ENCODE measurements around the gene APOO. TPM values are rescaled to one million over a fixed set of nuclear protein-coding genes. Genes with fewer than 3 reads are reported as not detected.
A peak's percentile ranks its signal among the peaks of the same experiment; 100 is the strongest.

The APOO gene
- polyA plus RNA-seq (2012; ENCODE audit: insufficient read depth, insufficient read length, low read depth), result 21.7 TPM

- H3K36me3 ChIP-seq, result no peaks in the 10 kb centered on the region
- peak; percentile 92 for DNase-seq
- no peaks in the 10 kb centered on the region for H3K4me1 ChIP-seq
- H3K4me3 ChIP-seq (ENCODE audit: low read depth, low read length), result peak within 1 kb of the TSS; percentile 68
- TF ChIP-seq CTCF (IDR thresholded peaks at IDR 0.05; ENCODE audit: low read depth, low read length), result peak; percentile 69
- H3K27me3 ChIP-seq, result no peaks in the 10 kb centered on the region
- no peaks in the 10 kb centered on the region for H3K9me3 ChIP-seq
These were observed at the start of gene APOO, which contains the start of gene CXorf58 for GRCh38 chrX:23907498-23908218. APOO (minus strand) TSS chrX:23907938; CDS start chrX:23907702, 236 bp downstream. CXorf58 (plus strand) TSS chrX:23908006; CDS start chrX:23910303, 2,297 bp downstream.

GRCh38 chrX:23954396-23954795 lies 46.7 kb upstream of the APOO start:
- no peak for TF ChIP-seq CTCF (IDR thresholded peaks at IDR 0.05; ENCODE audit: low read depth, low read length)
- Histone ChIP-seq H3K4me3 (ENCODE audit: low read depth, low read length) (no peak overlapping the region), H3K9me3 (no peaks in the 10 kb centered on the region), H3K4me1 (no peaks in the 10 kb centered on the region), H3K36me3 (no peaks in the 10 kb centered on the region), H3K27me3 (no peaks in the 10 kb centered on the region)
- DNase-seq, result no peak

GRCh38 chrX:23953908-23954269 lies 46.2 kb upstream of the APOO start:
- H3K4me1 ChIP-seq, result no peaks in the 10 kb centered on the region
- H3K9me3 ChIP-seq, result no peaks in the 10 kb centered on the region
- no peak overlapping the region for H3K4me3 ChIP-seq (ENCODE audit: low read depth, low read length)
- no peak for TF ChIP-seq CTCF (IDR thresholded peaks at IDR 0.05; ENCODE audit: low read depth, low read length)
- DNase-seq, result no peak
- no peaks in the 10 kb centered on the region for H3K36me3 ChIP-seq
- no peaks in the 10 kb centered on the region for H3K27me3 ChIP-seq

DNA sequence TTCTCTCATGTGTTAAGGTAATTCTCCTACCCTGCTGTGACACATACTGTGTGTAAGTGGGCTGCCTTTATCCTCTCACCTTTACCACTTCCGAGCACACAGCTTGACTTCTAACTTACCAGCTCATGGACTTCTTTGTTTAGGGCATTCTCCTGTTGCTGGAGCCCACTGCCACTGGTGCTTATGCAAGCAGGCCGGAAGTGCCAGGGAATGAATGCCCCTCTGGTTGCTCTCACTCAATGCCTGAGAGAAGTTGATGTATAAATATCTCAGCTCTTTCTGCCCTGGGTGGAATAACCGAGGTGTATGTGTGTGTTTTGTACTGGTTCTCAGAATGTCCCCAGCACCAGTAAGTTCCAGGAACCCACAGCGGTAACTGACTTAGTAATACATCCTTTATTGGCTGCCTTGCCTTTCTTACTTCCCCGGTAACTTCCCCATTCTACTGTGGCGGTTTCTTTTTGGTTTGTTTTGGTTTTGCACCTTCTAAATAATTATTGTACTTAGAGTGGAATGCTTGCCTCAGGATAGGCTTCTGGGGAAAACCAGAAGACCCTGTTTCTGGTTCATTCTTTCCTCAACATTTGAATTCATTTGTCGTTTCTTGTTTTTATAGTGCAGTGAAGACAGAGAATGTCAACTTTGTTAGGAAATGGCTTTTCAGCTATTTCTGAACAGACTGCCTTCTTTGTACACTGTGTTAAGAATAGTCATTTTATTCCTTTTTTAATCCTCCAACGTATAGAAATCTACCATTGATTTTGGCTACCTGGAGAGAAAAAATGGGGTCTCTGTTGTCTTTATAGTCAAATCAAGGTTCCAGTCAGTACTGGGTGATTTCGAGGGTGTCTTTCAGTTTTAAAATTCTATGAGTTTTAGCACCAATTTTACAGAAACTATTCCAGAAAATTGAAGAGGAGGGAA lies 45.5 kb upstream of the APOO start:
- no peaks in the 10 kb centered on the region for H3K27me3 ChIP-seq
- H3K4me1 ChIP-seq, result no peaks in the 10 kb centered on the region
- no peaks in the 10 kb centered on the region for H3K9me3 ChIP-seq
- no peak overlapping the region for H3K4me3 ChIP-seq (ENCODE audit: low read depth, low read length)
- no peak for DNase-seq
- no peak for TF ChIP-seq CTCF (IDR thresholded peaks at IDR 0.05; ENCODE audit: low read depth, low read length)
- H3K36me3 ChIP-seq, result no peaks in the 10 kb centered on the region

DNA sequence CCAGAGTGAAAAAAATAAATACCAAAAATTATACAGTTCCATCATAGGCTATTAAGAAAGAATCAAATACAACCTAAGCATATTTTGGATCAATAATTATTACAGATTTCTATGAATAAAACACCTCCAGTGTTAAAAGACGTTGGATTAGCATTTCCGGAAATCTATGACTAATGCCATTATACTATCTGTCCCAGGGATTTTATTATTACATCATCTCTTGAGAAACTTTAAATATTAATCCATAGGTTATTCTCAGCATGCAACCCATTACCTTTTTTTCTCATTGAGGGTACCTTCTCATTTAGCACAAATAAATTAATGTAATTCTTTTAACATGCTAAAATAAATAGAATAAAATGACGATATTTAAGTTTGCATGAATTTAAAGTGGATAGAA lies 44.7 kb upstream of the APOO start:
- no peak for TF ChIP-seq CTCF (IDR thresholded peaks at IDR 0.05; ENCODE audit: low read depth, low read length)
- no peaks in the 10 kb centered on the region for H3K4me1 ChIP-seq
- H3K4me3 ChIP-seq (ENCODE audit: low read depth, low read length), result no peak overlapping the region
- H3K36me3 ChIP-seq, result no peaks in the 10 kb centered on the region
- H3K9me3 ChIP-seq, result no peaks in the 10 kb centered on the region
- H3K27me3 ChIP-seq, result no peaks in the 10 kb centered on the region
- DNase-seq, result no peak
